SK-N-SH treated with all-trans-retinoic acid at 6 μM for 48 hours (cell line): ENCODE measurements around the gene ZNF24.

Source experiments
- ATAC-seq: fragments of 200-7000 bp; cut with Tn5 transposase; 3 replicates; pipeline ENCODE4 v1.9.1; 2020; ENCODE audit warnings: mild to moderate bottlenecking, moderate library complexity
- ARNTL ChIP-seq: fragments of 450-650 bp; formaldehyde crosslinking; IDR thresholded peaks from 2 replicates; pipeline ENCODE4 v1.5.0; 2020; ENCODE audit warnings: low read depth, mild to moderate bottlenecking, moderate library complexity, borderline replicate concordance
- CSDC2 ChIP-seq: fragments of 250-450 bp; sonication (Bioruptor Pico); IDR thresholded peaks from 2 replicates; pipeline ENCODE4 v1.5.0; 2020; ENCODE audit warnings: mild to moderate bottlenecking, moderate library complexity
- ESRRG ChIP-seq: fragments of 250-450 bp; sonication (Bioruptor Pico); IDR thresholded peaks from 2 replicates; pipeline ENCODE4 v1.6.1; 2021; ENCODE audit warnings: mild to moderate bottlenecking
- GLIS3 ChIP-seq: fragments of 250-450 bp; sonication (Bioruptor Pico); IDR thresholded peaks from 2 replicates; pipeline ENCODE4 v1.5.0; 2020; ENCODE audit warnings: mild to moderate bottlenecking, moderate library complexity
- ISL1 ChIP-seq: fragments of 250-450 bp; sonication (Bioruptor Pico); IDR thresholded peaks from 2 replicates; pipeline ENCODE4 v2.1.2; 2022; ENCODE audit warnings: mild to moderate bottlenecking, moderate library complexity
- OSR1 ChIP-seq: fragments of 250-450 bp; sonication (Bioruptor Pico); IDR thresholded peaks from 2 replicates; pipeline ENCODE4 v1.8.0; 2022; ENCODE audit warnings: moderate library complexity, mild to moderate bottlenecking, inconsistent platforms
- PPARA ChIP-seq: fragments of 250-450 bp; sonication (Bioruptor Pico); IDR thresholded peaks from 2 replicates; pipeline ENCODE4 v1.5.0; 2020; ENCODE audit warnings: mild to moderate bottlenecking, borderline replicate concordance
- RARB ChIP-seq: fragments of 250-450 bp; sonication (Bioruptor Pico); IDR thresholded peaks from 2 replicates; pipeline ENCODE4 v1.8.0; 2021; ENCODE audit warnings: mild to moderate bottlenecking, moderate library complexity
- SNAI2 ChIP-seq: fragments of 250-450 bp; sonication (Bioruptor Pico); IDR thresholded peaks from 2 replicates; pipeline ENCODE4 v1.5.0; 2020; ENCODE audit warnings: mild to moderate bottlenecking, moderate library complexity
- TCF4 ChIP-seq: fragments of 250-450 bp; sonication (Bioruptor Pico); IDR thresholded peaks from 2 replicates; pipeline ENCODE4 v1.8.0; 2021; ENCODE audit warnings: mild to moderate bottlenecking, moderate library complexity, borderline replicate concordance
- TOX ChIP-seq: fragments of 250-450 bp; sonication (Bioruptor Pico); IDR thresholded peaks from 2 replicates; pipeline ENCODE4 v1.8.0; 2021; ENCODE audit warnings: mild to moderate bottlenecking, moderate library complexity, borderline replicate concordance
- ZC3H10 ChIP-seq: fragments of 250-450 bp; sonication (Bioruptor Pico); IDR thresholded peaks from 2 replicates; pipeline ENCODE4 v1.5.1; 2021; ENCODE audit warnings: mild to moderate bottlenecking, moderate library complexity
- ZFP3 ChIP-seq: fragments of 250-450 bp; sonication (Bioruptor Pico); IDR thresholded peaks from 2 replicates; pipeline ENCODE4 v1.5.0; 2020; ENCODE audit warnings: mild to moderate bottlenecking, moderate library complexity
- ZFP30 ChIP-seq: fragments of 450-650 bp; formaldehyde crosslinking; IDR thresholded peaks from 2 replicates; pipeline ENCODE4 v1.5.0; 2022; ENCODE audit warnings: mild to moderate bottlenecking, moderate library complexity
- ZNF565 ChIP-seq: fragments of 450-650 bp; formaldehyde crosslinking; conservative IDR thresholded peaks from 2 replicates; pipeline ENCODE4 v1.5.0; 2020; ENCODE audit warnings: low read depth, mild to moderate bottlenecking, moderate library complexity
- ZNF70 ChIP-seq: fragments of 450-650 bp; formaldehyde crosslinking; IDR thresholded peaks from 2 replicates; pipeline ENCODE4 v1.5.0; 2020; ENCODE audit warnings: mild to moderate bottlenecking, moderate library complexity
- ZNF8 ChIP-seq: fragments of 450-650 bp; formaldehyde crosslinking; IDR thresholded peaks from 2 replicates; pipeline ENCODE4 v1.5.0; 2020; ENCODE audit warnings: mild to moderate bottlenecking, moderate library complexity
- TF ChIP-seq, protein P1 (sequence below): fragments of 250-450 bp; sonication (Bioruptor Pico); IDR thresholded peaks from 2 replicates; pipeline ENCODE4 v1.8.0; 2021; ENCODE audit warnings: low read depth, mild to moderate bottlenecking, moderate library complexity, borderline replicate concordance
- TF ChIP-seq, protein P2 (sequence below): fragments of 250-450 bp; sonication (Bioruptor Pico); IDR thresholded peaks from 2 replicates; pipeline ENCODE4 v1.5.1; 2021; ENCODE audit warnings: mild to moderate bottlenecking, moderate library complexity
- TF ChIP-seq, protein P3 (sequence below): fragments of 250-450 bp; sonication (Bioruptor Pico); IDR thresholded peaks from 2 replicates; pipeline ENCODE4 v1.5.1; 2020; ENCODE audit warnings: low read depth, mild to moderate bottlenecking, moderate library complexity
- TF ChIP-seq, protein P4 (sequence below): fragments of 250-450 bp; sonication (Bioruptor Pico); IDR thresholded peaks from 2 replicates; pipeline ENCODE4 v1.5.0; 2020; ENCODE audit warnings: mild to moderate bottlenecking, moderate library complexity

ZNF24 gene

DNA sequence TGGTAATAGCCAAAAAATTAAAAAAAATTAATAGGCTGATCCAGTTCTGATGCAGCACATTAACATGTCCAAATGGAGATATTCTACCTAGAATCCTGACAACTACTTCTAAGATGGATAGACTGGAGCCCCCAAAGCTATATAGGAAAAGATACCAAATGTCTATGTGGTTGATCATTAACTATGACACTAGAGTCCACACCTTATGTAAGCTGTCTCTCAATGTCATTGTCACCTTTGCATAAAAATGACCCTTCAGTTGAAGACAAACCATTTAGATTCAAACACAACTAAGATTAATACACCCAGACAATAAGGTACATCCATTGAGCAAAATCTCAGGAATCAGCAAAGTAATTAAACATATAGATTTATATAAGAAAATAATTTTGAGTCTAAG is 18.3 kb upstream of the ZNF24 start:
- ATAC-seq: no peak
- no peak for TF ChIP-seq ZNF8 (CRISPR knock-in tag)
- TF ChIP-seq GLIS3 (CRISPR knock-in tag): no peak
- no peak for TF ChIP-seq CSDC2 (CRISPR knock-in tag)
- TF ChIP-seq ZFP30 (CRISPR knock-in tag): no peak
- TF ChIP-seq, protein P1, sequence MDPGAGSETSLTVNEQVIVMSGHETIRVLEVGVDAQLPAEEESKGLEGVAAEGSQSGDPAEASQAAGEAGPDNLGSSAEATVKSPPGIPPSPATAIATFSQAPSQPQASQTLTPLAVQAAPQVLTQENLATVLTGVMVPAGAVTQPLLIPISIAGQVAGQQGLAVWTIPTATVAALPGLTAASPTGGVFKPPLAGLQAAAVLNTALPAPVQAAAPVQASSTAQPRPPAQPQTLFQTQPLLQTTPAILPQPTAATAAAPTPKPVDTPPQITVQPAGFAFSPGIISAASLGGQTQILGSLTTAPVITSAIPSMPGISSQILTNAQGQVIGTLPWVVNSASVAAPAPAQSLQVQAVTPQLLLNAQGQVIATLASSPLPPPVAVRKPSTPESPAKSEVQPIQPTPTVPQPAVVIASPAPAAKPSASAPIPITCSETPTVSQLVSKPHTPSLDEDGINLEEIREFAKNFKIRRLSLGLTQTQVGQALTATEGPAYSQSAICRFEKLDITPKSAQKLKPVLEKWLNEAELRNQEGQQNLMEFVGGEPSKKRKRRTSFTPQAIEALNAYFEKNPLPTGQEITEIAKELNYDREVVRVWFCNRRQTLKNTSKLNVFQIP (CRISPR knock-in tag): no peak
- TF ChIP-seq SNAI2 (CRISPR knock-in tag): no peak
- TF ChIP-seq ZFP3: no peak
- TF ChIP-seq TOX (CRISPR knock-in tag): no peak
- no peak for TF ChIP-seq ESRRG (CRISPR knock-in tag)
- no peak for TF ChIP-seq ARNTL (CRISPR knock-in tag)
- TF ChIP-seq OSR1: no peak
- no peak for TF ChIP-seq ZC3H10 (CRISPR knock-in tag)
- TF ChIP-seq ZNF70: no peak
- TF ChIP-seq, protein P2, sequence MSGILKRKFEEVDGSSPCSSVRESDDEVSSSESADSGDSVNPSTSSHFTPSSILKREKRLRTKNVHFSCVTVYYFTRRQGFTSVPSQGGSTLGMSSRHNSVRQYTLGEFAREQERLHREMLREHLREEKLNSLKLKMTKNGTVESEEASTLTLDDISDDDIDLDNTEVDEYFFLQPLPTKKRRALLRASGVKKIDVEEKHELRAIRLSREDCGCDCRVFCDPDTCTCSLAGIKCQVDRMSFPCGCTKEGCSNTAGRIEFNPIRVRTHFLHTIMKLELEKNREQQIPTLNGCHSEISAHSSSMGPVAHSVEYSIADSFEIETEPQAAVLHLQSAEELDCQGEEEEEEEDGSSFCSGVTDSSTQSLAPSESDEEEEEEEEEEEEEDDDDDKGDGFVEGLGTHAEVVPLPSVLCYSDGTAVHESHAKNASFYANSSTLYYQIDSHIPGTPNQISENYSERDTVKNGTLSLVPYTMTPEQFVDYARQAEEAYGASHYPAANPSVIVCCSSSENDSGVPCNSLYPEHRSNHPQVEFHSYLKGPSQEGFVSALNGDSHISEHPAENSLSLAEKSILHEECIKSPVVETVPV: no peak
- TF ChIP-seq, protein P3, sequence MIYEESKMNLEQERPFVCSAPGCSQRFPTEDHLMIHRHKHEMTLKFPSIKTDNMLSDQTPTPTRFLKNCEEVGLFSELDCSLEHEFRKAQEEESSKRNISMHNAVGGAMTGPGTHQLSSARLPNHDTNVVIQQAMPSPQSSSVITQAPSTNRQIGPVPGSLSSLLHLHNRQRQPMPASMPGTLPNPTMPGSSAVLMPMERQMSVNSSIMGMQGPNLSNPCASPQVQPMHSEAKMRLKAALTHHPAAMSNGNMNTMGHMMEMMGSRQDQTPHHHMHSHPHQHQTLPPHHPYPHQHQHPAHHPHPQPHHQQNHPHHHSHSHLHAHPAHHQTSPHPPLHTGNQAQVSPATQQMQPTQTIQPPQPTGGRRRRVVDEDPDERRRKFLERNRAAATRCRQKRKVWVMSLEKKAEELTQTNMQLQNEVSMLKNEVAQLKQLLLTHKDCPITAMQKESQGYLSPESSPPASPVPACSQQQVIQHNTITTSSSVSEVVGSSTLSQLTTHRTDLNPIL (CRISPR knock-in tag): no peak
- TF ChIP-seq, protein P4, sequence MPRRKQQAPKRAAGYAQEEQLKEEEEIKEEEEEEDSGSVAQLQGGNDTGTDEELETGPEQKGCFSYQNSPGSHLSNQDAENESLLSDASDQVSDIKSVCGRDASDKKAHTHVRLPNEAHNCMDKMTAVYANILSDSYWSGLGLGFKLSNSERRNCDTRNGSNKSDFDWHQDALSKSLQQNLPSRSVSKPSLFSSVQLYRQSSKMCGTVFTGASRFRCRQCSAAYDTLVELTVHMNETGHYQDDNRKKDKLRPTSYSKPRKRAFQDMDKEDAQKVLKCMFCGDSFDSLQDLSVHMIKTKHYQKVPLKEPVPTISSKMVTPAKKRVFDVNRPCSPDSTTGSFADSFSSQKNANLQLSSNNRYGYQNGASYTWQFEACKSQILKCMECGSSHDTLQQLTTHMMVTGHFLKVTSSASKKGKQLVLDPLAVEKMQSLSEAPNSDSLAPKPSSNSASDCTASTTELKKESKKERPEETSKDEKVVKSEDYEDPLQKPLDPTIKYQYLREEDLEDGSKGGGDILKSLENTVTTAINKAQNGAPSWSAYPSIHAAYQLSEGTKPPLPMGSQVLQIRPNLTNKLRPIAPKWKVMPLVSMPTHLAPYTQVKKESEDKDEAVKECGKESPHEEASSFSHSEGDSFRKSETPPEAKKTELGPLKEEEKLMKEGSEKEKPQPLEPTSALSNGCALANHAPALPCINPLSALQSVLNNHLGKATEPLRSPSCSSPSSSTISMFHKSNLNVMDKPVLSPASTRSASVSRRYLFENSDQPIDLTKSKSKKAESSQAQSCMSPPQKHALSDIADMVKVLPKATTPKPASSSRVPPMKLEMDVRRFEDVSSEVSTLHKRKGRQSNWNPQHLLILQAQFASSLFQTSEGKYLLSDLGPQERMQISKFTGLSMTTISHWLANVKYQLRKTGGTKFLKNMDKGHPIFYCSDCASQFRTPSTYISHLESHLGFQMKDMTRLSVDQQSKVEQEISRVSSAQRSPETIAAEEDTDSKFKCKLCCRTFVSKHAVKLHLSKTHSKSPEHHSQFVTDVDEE (CRISPR knock-in tag): no peak
- no peak for TF ChIP-seq RARB (CRISPR knock-in tag)
- no peak for TF ChIP-seq ZNF565

DNA sequence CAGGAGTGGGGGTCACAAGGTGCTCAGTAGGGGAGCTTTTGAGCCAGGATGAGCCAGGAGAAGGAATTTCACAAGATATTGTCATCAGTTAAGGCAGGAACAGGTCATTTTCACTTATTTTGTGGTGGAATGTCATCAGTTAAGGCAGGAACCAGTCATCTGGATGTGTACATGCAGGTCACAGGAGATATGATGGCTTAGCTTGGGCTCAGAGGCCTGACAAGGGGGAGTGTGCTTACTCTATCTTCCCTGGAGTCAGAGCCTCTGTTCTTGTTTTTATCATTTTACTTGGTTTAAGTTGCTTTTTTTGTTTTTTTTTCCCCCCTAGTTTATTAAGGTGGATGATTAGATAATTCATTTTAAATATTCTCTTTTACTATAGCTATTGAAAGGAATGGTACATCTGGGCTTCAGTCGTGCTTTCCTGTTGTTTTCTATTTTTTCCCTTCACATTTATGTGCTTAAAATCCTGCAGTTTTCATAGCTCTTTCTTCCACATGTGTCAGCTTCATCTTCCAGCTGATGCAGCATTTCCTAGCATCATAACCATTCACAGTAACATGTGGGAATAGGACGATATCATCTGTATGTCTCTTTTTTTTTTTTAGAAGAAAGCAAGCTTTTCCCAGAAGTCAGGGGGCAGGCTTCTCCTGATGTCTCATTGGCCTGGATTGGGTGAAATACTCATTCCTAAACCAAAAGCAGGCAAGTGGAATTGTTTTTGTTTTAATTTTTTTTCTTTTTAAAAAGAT is 17.5 kb upstream of the ZNF24 start:
- no peak for ATAC-seq
- TF ChIP-seq TCF4 (CRISPR knock-in tag) (no peak), ISL1 (CRISPR knock-in tag) (no peak), CSDC2 (CRISPR knock-in tag) (no peak), PPARA (CRISPR knock-in tag) (no peak), ZFP30 (CRISPR knock-in tag) (no peak), ESRRG (CRISPR knock-in tag) (no peak)
- TF ChIP-seq, protein P1 (CRISPR knock-in tag): no peak
- TF ChIP-seq, protein P3 (CRISPR knock-in tag): no peak
